Fibroblast of lung (primary cell): ENCODE data around the gene TNIK. TPM values are rescaled to one million over a fixed set of nuclear protein-coding genes. Genes with fewer than 3 reads are reported as not detected.

Source experiments
- DNase-seq, 2 donors: peaks; one replicate each; pipeline versions ENCODE4 v3.0.0 to v3.0.0-alpha.2; 2010; ENCODE audit warnings: low read depth in 2 of 2
- H2AFZ ChIP-seq: 2 replicates; pipeline ENCODE4 v1.5.1; 2012; ENCODE audit warnings: low read length, control low read depth, inconsistent platforms
- H3K27ac ChIP-seq: 2 replicates; pipeline ENCODE4 v1.5.1; 2011; ENCODE audit warnings: low read length, control low read depth; ENCODE audit not compliant: insufficient read depth
- H3K27me3 ChIP-seq: 2 replicates; pipeline ENCODE4 v1.5.1; 2011; ENCODE audit warnings: mild to moderate bottlenecking, low read length; ENCODE audit not compliant: control insufficient read depth, insufficient read depth
- H3K36me3 ChIP-seq: 2 replicates; pipeline ENCODE4 v1.5.1; 2011; ENCODE audit warnings: low read length; ENCODE audit not compliant: control insufficient read depth, insufficient read depth
- H3K4me1 ChIP-seq: 2 replicates; pipeline ENCODE4 v1.5.1; 2011; ENCODE audit warnings: low read length; ENCODE audit not compliant: control insufficient read depth, insufficient read depth; ENCODE audit errors: extremely low read depth
- H3K4me2 ChIP-seq: 2 replicates; pipeline ENCODE4 v1.5.1; 2011; ENCODE audit warnings: low read length, control low read depth; ENCODE audit not compliant: insufficient read depth; ENCODE audit errors: extremely low read depth
- H3K4me3 ChIP-seq, 4 experiments: fragments of 200-600 bp in 1 of 4; sonication (generic) in 1 of 4; replicated peaks in 1 of 4; 2 replicates each; pipeline ENCODE4 v1.5.1; 2011 to 2016; ENCODE audit warnings: low read length in 4 of 4, low read depth in 3 of 4, mild to moderate bottlenecking in 3 of 4, control low read depth in 2 of 4, inconsistent platforms in 1 of 4, mixed read lengths in 1 of 4; ENCODE audit not compliant: insufficient read depth in 1 of 4; ENCODE audit errors: control extremely low read depth in 1 of 4
- H3K79me2 ChIP-seq: 2 replicates; pipeline ENCODE4 v1.5.1; 2012; ENCODE audit warnings: mild to moderate bottlenecking, low read length, inconsistent platforms; ENCODE audit not compliant: control insufficient read depth, insufficient read depth
- H3K9ac ChIP-seq: 2 replicates; pipeline ENCODE4 v1.5.1; 2011; ENCODE audit warnings: mild to moderate bottlenecking, low read length, control low read depth; ENCODE audit not compliant: insufficient read depth
- H3K9me3 ChIP-seq: 2 replicates; pipeline ENCODE4 v1.5.1; 2012; ENCODE audit warnings: low read depth, low read length; ENCODE audit not compliant: control insufficient read depth, insufficient read depth
- H4K20me1 ChIP-seq: 2 replicates; pipeline ENCODE4 v1.5.1; 2011; ENCODE audit warnings: low read length; ENCODE audit not compliant: control insufficient read depth, insufficient read depth; ENCODE audit errors: extremely low read depth
- EZH2 ChIP-seq: IDR thresholded peaks from 2 replicates; pipeline ENCODE4 v1.5.1; 2012; ENCODE audit warnings: low read length, control low read depth, mild to moderate bottlenecking; ENCODE audit errors: missing control alignments
- polyA plus RNA-seq, 2 donors: library from polyadenylated mRNA; depleted of rRNA in 1 of 2; stranded (reverse) in 1 of 2; unstranded in 1 of 2; fragments of >200 nt; gene quantifications; 2 replicates each; pipeline ENCODE4 v1.2.1, GENCODE V29; 2011 to 2012; ENCODE audit warnings: missing spikeins in 1 of 2
- total RNA-seq: library from RNA; depleted of rRNA; stranded (reverse); fragments of >200 nt; gene quantifications from 2 replicates; pipeline ENCODE4 v1.2.1, GENCODE V29; 2014
- TF ChIP-seq, protein P1 (sequence below), 2 donors: IDR thresholded peaks in 1 of 2; conservative IDR thresholded peaks in 1 of 2; 1 replicate in 1 of 2; 2 replicates in 1 of 2; pipeline ENCODE4 v1.5.1; 2011 to 2012; ENCODE audit warnings: low read length in 2 of 2, control low read depth in 1 of 2, inconsistent platforms in 1 of 2, low read depth in 1 of 2, mild to moderate bottlenecking in 1 of 2

TNIK gene
- total and polyA plus RNA-seq, 2 donors (not counting 1 experiment from before 2014, with no cell fraction given): 13.8 to 39.3 TPM

DNA sequence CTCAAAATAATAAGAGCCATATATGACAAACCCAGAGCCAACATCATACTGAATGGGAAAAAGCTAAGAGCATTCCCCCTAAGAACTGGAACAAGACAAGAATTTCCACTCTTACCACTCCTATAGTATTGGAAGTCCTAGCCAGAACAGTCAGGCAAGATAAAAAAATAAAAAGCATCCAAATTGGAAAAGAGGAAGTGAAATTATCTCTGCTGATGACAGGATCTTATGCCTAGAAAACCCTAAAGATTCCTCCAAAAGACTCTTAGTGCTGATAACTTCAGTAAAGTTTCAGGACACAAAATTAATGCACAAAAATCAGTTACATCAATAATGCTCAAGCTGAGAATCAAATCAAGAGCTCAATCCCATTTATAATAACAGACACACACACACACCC lies 387.8 kb downstream of the TNIK start:
- Histone ChIP-seq H3K4me3 (no peak overlapping the region), H3K9me3 (no peaks in the 10 kb centered on the region), H3K9ac (no peak overlapping the region), H4K20me1 (no peaks in the 10 kb centered on the region), H3K27me3 (no peaks in the 10 kb centered on the region), H3K4me2 (no peak overlapping the region), H3K4me1 (no peaks in the 10 kb centered on the region), H3K36me3 (no peaks in the 10 kb centered on the region), H3K27ac (no peak overlapping the region), H3K79me2 (no peaks in the 10 kb centered on the region), H2AFZ (no peak overlapping the region)
- DNase-seq: no peak
- TF ChIP-seq, protein P1, sequence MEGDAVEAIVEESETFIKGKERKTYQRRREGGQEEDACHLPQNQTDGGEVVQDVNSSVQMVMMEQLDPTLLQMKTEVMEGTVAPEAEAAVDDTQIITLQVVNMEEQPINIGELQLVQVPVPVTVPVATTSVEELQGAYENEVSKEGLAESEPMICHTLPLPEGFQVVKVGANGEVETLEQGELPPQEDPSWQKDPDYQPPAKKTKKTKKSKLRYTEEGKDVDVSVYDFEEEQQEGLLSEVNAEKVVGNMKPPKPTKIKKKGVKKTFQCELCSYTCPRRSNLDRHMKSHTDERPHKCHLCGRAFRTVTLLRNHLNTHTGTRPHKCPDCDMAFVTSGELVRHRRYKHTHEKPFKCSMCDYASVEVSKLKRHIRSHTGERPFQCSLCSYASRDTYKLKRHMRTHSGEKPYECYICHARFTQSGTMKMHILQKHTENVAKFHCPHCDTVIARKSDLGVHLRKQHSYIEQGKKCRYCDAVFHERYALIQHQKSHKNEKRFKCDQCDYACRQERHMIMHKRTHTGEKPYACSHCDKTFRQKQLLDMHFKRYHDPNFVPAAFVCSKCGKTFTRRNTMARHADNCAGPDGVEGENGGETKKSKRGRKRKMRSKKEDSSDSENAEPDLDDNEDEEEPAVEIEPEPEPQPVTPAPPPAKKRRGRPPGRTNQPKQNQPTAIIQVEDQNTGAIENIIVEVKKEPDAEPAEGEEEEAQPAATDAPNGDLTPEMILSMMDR (conservative IDR thresholded peaks at IDR 0.05 in 1 of 2, IDR thresholded peaks at IDR 0.05 in 1 of 2; ENCODE audit: low read depth in 1 of 2, low read length in 2 of 2): no peak

DNA sequence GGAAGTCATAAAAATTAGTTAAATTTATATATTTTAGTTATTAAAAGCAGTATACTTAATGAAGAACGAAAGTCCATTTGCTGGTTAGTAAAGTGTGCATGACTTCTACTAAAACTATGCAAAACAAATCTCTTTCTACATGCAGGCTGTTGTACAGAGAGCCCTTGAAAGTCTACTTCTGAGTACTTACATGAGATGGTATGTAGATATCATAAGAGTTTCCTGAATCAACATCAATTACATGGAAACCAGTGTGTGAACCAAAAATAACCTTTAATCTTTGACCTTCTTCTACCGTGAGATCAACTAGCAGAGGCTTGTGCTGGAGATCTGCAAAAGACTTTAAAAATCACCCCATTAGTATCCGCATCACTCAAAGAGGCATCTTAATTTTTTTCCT lies 391.5 kb downstream of the TNIK start:
- TF ChIP-seq, protein P1 (conservative IDR thresholded peaks at IDR 0.05 in 1 of 2, IDR thresholded peaks at IDR 0.05 in 1 of 2; ENCODE audit: low read depth in 1 of 2, low read length in 2 of 2): no peak
- Histone ChIP-seq H4K20me1 (no peaks in the 10 kb centered on the region), H2AFZ (no peak overlapping the region), H3K4me2 (no peak overlapping the region), H3K27me3 (no peaks in the 10 kb centered on the region), H3K4me3 (no peak overlapping the region), H3K9me3 (no peaks in the 10 kb centered on the region), H3K27ac (no peak overlapping the region), H3K9ac (no peak overlapping the region), H3K79me2 (no peaks in the 10 kb centered on the region), H3K36me3 (no peaks in the 10 kb centered on the region), H3K4me1 (no peaks in the 10 kb centered on the region)
- DNase-seq: peak in 1 of 2 donors; percentile 34

DNA sequence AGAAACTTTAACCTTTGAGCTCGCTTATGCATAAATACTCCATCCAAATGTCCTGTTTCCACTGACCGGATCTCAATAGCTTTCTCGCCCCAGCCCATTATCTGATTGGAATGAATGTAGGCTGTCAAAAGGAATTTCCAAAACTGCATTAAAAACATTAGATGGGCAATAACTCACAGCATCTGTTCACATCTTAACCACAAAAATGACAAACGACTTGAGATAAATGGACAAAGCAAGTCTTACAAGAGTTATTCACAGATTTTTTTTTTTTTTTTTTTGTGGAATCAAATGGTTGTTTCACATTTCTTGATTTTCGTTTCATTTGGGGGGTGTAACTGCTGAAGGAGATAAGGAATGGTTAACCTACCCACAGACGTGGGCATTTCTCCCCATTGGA lies 394.0 kb downstream of the TNIK start:
- H4K20me1 ChIP-seq: no peaks in the 10 kb centered on the region

More for the DNA sequence above, 394.0 kb downstream of the TNIK start:
- no peak overlapping the region for H2AFZ ChIP-seq
- H3K9ac ChIP-seq: no peak overlapping the region
- H3K4me3 ChIP-seq: no peak overlapping the region
- H3K27me3 ChIP-seq: no peaks in the 10 kb centered on the region
- peak in 1 of 2 donors; percentile 89 for DNase-seq
- H3K79me2 ChIP-seq: no peaks in the 10 kb centered on the region
- H3K9me3 ChIP-seq: no peaks in the 10 kb centered on the region
- H3K4me1 ChIP-seq: no peaks in the 10 kb centered on the region
- no peak overlapping the region for H3K4me2 ChIP-seq
- TF ChIP-seq EZH2: no peak
- TF ChIP-seq, protein P1 (conservative IDR thresholded peaks at IDR 0.05 in 1 of 2, IDR thresholded peaks at IDR 0.05 in 1 of 2; ENCODE audit: low read depth in 1 of 2, low read length in 2 of 2): no peak
- H3K27ac ChIP-seq: no peak overlapping the region
- no peaks in the 10 kb centered on the region for H3K36me3 ChIP-seq
